ENCODE results near the gene TNFAIP8L1. TPM values are rescaled to one million over a fixed set of nuclear protein-coding genes. Genes with fewer than 3 reads are reported as not detected.

TNFAIP8L1 gene
- polyA plus RNA-seq, 1 donor (not counting 4 experiments of a cell fraction or from before 2014, with no cell fraction given) = 4.7 TPM

- H3K4me2 ChIP-seq (ENCODE audit: control insufficient read depth, extremely low read depth, insufficient read depth, low read depth, low read length) = no peak overlapping the region
- FAIRE-seq (no peak), DNase-seq (ENCODE audit: low read depth, low spot score) (no peak)
- H3K27ac ChIP-seq (ENCODE audit: control insufficient read depth, insufficient read depth, low read length) = no peak overlapping the region
- H3K4me1 ChIP-seq (ENCODE audit: control insufficient read depth, extremely low read depth, insufficient read depth, low read length) = peaks cover 7% of the 10 kb centered on the region
- no peaks in the 10 kb centered on the region for H4K20me1 ChIP-seq (ENCODE audit: control insufficient read depth, extremely low read depth, insufficient read depth, low read length)
- dilution Hi-C loops (cut with MboI; ENCODE audit: extremely low pct_ligation_motif_present, low sequenced_read_pairs) = no loop called here
- H3K4me3 ChIP-seq (ENCODE audit: control insufficient read depth in 2 of 3, extremely low read depth in 1 of 3, insufficient read depth in 2 of 3, low read depth in 1 of 3, low read length in 3 of 3) = no peak overlapping the region
- H3K9me3 ChIP-seq (ENCODE audit: control insufficient read depth, low read depth, low read length) = no peaks in the 10 kb centered on the region
- H2AFZ ChIP-seq (ENCODE audit: control insufficient read depth, low read length) = no peak overlapping the region
- TF ChIP-seq EZH2 (IDR thresholded peaks at IDR 0.05; ENCODE audit: low read length) (no peak), CTCF (optimal IDR thresholded peaks at IDR 0.05 in 1 of 3, IDR thresholded peaks at IDR 0.05 in 1 of 3, conservative IDR thresholded peaks at IDR 0.05 in 1 of 3; ENCODE audit: extremely low read depth in 1 of 3, insufficient read depth in 2 of 3, low read length in 3 of 3) (no peak)
- H3K79me2 ChIP-seq (ENCODE audit: control insufficient read depth, insufficient read depth, low read length) = no peaks in the 10 kb centered on the region
- H3K9ac ChIP-seq (ENCODE audit: control insufficient read depth, extremely low read depth, insufficient read depth, low read length) = no peak overlapping the region
- no peaks in the 10 kb centered on the region for H3K9me1 ChIP-seq (ENCODE audit: control insufficient read depth, extremely low read depth, insufficient read depth, low read length)
- H3K27me3 ChIP-seq (ENCODE audit: control insufficient read depth, extremely low read depth, insufficient read depth, low read length) = no peaks in the 10 kb centered on the region
- no peaks in the 10 kb centered on the region for H3K36me3 ChIP-seq (ENCODE audit: control insufficient read depth in 2 of 2, extremely low read depth in 1 of 2, insufficient read depth in 2 of 2, low read length in 2 of 2)
Observed at GRCh38 chr19:4596033-4596904, 43.0 kb upstream of the TNFAIP8L1 start.

- peak overlapping the region in 1 of 3 experiments; percentile 12 for H3K4me3 ChIP-seq (ENCODE audit: control insufficient read depth in 2 of 3, extremely low read depth in 1 of 3, insufficient read depth in 2 of 3, low read depth in 1 of 3, low read length in 3 of 3)
- H4K20me1 ChIP-seq (ENCODE audit: control insufficient read depth, extremely low read depth, insufficient read depth, low read length) = no peaks in the 10 kb centered on the region
- dilution Hi-C loops (cut with MboI; ENCODE audit: extremely low pct_ligation_motif_present, low sequenced_read_pairs) = no loop called here
- H3K27me3 ChIP-seq (ENCODE audit: control insufficient read depth, extremely low read depth, insufficient read depth, low read length) = no peaks in the 10 kb centered on the region
- H3K9ac ChIP-seq (ENCODE audit: control insufficient read depth, extremely low read depth, insufficient read depth, low read length) = no peak overlapping the region
- H3K4me2 ChIP-seq (ENCODE audit: control insufficient read depth, extremely low read depth, insufficient read depth, low read depth, low read length) = peak overlapping the region; percentile 58
- no peaks in the 10 kb centered on the region for H3K9me3 ChIP-seq (ENCODE audit: control insufficient read depth, low read depth, low read length)
- no peak overlapping the region for H2AFZ ChIP-seq (ENCODE audit: control insufficient read depth, low read length)
- peaks cover 7% of the 10 kb centered on the region for H3K4me1 ChIP-seq (ENCODE audit: control insufficient read depth, extremely low read depth, insufficient read depth, low read length)
- DNase-seq (ENCODE audit: low read depth, low spot score) (no peak), FAIRE-seq (no peak)
- no peak for TF ChIP-seq CTCF (optimal IDR thresholded peaks at IDR 0.05 in 1 of 3, IDR thresholded peaks at IDR 0.05 in 1 of 3, conservative IDR thresholded peaks at IDR 0.05 in 1 of 3; ENCODE audit: extremely low read depth in 1 of 3, insufficient read depth in 2 of 3, low read length in 3 of 3)
- no peak for TF ChIP-seq EZH2 (IDR thresholded peaks at IDR 0.05; ENCODE audit: low read length)
- H3K9me1 ChIP-seq (ENCODE audit: control insufficient read depth, extremely low read depth, insufficient read depth, low read length) = no peaks in the 10 kb centered on the region
- no peak overlapping the region for H3K27ac ChIP-seq (ENCODE audit: control insufficient read depth, insufficient read depth, low read length)
- H3K79me2 ChIP-seq (ENCODE audit: control insufficient read depth, insufficient read depth, low read length) = no peaks in the 10 kb centered on the region
- no peaks in the 10 kb centered on the region for H3K36me3 ChIP-seq (ENCODE audit: control insufficient read depth in 2 of 2, extremely low read depth in 1 of 2, insufficient read depth in 2 of 2, low read length in 2 of 2)
Observed at GRCh38 chr19:4597278-4597974, 41.9 kb upstream of the TNFAIP8L1 start.

All from keratinocyte (primary cell).